GM21526 (cell line): ENCODE measurements around the gene CSF2RB.

Experiments
- ATAC-seq: cut with Tn5 transposase; IDR thresholded peaks from one replicate; pipeline ENCODE4 v1.9.1; 2021; ENCODE audit warnings: moderate library complexity; ENCODE audit not compliant: unreplicated experiment, low FRiP score

CSF2RB gene

DNA sequence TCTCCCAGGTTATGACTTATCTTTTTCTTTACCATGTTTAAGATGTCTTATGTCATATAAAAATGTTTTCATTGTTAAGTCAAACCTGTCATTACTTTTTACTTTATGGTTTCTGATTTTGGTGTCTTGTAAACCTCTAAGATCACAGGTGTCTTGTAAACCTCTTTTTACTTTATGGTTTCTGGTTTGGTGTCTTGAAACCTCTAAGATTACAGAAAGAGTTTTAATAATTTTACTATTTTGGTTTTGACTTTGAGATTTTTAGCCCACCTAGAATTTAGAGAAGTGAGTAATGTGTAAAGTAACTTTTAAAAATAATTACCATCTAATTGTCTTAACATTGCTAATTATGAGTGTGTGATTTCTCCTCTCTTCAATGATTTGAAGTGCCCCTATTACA is 2.6 kb downstream of the CSF2RB start:
- ATAC-seq, result no peak

DNA sequence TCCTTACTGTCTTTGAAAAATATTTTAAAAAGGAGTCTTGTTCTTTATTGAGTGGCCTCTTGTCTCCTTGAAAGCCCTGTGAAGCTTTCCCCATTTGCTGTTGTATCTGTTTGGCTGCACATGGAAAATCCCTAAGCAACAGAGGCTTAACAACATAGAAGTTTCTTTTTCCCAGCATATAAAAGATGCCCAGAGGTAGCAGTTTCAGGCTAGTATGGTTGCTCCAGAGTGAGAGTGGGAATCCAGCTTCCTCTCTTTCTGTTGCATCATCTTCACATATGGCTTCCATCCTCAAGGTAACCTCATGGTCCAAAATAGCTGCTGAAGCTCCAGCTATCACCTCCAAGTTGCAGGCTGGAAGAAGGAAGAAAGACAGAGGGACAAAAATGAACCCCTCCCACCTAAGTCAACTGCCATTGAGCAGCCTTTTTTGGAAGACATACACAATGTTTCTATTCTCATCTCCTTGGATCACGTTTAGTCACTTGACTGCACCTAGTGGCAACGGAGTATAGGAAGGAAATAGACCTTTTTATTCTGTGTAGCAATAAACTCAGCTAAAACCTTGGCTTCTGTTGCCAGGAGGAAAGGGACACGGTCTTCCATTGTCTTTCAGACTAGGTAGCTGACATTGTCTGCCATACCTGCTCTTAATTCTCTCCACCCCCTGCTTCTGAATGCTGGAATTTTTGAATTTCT is 5.3 kb downstream of the CSF2RB start:
- no peak for ATAC-seq

DNA sequence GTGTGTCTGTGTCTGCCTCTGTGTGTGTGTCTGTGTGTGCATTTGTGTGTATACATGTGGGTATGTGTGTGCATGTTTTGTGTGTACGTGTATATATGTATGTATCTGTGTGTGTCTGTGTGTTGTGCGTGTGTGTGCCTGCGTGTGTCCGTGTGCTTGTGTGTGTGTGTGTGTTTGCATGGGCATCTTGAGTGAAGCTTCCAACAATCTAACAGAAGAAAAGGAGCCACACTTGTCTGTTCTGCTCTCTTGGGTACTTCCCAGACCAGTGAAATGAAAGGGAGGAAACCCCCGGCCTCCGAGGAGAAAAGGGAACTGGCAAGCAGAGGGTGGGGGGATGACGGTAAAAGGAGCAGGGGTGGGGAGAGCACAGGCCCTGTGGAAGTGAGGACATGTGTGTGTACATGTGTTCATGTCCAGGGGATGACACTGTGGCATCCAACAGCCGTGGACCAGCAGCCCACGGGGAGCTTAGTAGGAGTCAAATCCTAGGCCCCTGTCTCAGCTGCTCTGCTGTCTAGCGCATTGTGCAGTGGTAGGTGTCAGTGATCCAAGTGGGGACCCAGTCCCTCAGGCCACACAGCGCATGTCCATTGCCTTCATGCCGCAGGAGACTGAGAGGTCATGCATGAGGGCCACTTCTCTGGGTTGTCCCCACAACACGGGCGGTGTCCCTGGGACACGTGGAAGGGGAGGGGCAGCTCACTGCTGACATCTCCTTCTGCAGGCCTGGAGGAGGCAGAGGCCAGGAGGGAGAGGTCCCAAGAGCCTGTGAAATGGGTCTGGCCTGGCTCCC is 8.1 kb downstream of the CSF2RB start:
- ATAC-seq, result no peak

DNA sequence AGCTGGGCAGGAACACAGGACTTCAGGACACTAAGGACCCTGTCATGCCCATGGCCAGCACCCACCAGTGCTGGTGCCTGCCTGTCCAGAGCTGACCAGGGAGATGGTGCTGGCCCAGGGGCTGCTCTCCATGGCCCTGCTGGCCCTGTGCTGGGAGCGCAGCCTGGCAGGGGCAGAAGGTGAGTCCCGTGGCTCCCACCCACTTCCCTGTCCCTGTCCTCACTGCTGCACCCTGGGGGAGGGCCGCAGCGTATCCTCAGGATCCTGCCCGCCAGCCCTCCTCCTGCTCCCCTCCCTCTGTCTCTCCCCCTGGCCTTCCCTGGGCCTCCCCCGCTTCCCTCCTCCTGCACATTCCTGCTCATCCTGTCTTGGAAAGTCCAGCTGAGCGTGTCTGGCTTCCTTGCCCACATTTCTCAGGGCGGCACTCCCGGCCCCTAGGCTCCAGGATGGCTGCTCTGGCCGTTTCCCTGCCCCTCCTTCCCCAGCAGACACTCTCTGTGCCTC is 8.7 kb downstream of the CSF2RB start:
- ATAC-seq, result no peak

DNA sequence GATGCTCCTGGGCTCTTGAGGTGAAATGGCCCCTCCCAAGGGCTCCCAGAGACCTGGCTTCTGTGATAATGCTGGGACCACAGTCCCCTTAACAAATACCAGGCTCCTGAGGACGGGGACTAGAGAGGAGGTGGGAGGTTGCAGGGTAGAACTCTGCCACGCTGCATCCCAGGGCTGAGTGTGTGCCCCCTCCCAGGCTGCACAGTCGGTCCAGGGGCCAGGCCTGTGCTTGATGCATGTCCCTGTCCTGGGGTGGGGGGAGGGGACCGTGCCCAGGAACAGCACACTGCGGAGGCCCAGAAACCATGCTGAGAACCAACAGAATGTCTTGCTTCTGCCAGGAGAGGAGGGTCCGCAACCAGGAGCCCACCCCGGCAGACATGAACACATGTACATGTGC is 9.3 kb downstream of the CSF2RB start:
- ATAC-seq, result no peak

DNA sequence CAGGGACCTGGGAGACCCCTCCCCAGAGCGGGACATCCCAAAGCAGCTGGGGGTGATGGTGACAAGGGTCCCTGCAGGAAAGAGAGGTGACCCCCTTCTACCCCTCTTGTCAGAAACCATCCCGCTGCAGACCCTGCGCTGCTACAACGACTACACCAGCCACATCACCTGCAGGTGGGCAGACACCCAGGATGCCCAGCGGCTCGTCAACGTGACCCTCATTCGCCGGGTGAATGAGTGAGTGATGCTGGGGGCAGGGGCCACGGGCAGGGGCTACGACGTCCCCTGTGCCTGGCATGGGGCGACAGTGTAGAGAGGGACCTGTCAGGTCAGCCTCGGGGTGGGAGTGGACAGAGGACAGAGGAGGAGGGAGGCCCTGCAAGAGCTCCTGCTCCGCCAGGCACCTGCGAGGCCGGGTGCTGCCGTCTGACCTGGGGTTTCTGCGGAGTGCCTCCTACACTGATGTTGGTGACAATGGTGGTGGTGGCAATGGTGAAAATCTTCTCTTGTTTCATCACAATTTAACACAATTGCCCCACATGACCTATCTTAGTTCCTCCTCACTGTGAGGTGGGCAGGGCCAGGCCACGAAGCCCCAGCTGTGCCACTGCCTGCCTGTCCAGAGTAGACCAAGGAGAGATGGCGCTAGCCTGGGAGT is 9.8 kb downstream of the CSF2RB start:
- ATAC-seq, result no peak

DNA sequence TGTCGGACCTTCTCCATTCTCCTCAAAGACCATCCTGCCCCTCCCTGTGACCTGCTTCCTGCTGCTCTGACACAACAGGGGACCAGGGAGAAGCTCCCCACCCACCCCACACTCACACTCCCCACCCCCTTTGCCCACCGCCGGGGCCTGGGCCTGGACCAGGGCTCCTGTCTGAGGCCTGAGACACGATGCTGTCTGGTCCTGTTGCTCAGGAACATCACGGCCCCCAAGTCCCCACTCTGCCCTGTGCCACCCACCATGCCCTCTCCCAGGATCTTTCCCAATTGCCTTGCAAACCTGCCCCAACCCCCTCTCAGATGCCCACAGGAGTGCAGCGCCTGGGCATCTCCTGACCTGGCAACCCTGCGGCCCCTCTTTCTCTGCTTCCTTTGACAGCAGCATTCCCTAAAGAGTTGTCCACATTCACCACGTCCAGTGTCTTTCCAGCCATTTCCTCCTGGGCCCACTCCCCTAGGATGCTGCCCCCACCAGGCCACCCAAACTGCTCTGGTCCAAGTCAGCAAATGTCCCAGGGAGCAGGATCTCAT is 10.8 kb downstream of the CSF2RB start:
- ATAC-seq, result no peak

DNA sequence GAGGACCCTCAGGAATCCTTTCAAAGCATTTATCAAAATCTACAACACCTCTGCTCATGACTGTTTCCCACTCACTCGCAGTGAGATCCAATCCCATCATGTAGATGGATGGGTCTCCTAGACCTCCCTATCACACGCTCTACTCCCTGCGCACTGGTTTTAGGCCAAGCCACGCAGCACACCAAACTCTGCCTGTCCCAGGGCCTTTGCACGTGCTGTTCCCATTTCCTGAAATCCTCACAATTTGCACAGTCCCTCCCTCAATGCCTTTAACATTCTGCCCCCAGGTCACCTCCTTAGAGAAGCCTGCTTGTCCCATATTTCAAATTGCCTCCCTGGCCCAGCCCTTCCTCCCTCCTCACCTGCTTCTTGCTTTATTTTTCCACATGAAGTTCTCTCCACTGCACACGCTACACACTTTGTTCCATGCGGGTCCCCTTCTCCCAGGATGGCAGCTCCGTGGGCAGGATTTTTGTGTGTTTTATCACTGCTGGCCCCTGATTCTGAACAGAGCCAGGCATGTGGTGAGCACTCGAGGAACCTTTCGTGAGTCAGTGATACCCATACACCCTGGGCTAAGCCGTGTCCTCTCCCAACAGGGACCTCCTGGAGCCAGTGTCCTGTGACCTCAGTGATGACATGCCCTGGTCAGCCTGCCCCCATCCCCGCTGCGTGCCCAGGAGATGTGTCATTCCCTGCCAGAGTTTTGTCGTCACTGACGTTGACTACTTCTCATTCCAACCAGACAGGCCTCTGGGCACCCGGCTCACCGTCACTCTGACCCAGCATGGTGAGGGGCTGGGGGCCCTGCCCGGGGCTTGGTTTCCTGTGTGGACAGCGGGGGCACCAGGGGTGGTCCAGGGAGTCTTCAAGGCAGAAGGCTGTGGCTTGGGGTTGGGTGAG is 12.2 kb downstream of the CSF2RB start:
- ATAC-seq, result no peak

DNA sequence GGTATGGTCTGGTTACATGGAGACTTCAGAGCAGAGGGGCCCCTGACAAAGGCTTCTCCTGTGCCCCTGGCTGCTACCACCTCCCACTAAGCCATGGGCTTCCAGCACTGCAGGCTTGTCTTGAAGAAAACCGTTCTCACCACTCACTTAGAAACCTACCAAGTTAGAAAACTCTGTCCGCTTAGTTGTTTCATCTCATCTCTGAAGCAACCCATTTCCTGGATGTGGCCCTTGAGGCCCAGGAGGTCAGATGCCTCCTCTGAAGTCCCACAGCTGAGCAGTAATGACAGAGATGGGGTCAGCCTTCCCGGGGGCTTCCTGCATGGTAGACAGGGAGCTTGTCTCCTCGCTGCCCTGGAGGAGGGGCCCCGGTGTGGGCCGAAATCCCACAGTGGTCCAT is 12.9 kb downstream of the CSF2RB start:
- no peak for ATAC-seq

DNA sequence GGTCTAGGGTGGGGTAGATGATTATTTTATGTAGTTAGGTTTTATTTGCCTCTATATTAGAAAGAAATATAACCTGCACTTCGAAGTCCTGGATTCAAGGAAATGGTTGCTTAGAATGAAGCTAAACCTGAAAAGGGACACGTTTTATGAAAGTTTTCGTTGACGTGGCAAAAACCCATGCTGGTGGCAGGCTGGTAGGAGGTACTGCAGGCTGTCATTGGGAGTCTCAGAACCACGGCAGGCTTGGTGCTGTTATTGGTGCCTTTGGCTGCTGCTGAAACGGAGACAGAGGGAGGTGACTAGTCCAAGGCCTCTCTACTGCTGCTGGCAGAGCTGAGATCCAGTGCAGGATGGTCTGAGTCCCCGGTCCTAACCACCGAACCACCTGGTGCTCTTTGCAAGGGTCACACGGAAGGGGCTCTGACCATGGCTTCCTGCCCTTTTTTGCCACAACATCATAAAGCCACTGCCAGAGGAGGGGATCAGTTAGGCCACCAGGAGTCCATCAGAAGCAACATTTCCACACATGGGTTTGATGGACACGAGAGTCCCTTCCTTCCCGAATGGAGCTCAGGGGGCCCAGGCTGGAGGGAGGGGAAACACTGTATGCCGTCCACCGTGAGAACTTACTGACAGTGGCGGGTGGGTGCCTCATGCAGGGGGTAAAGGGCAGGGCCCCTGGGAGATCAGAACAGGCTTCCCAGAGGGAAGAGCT is 13.4 kb downstream of the CSF2RB start:
- no peak for ATAC-seq

DNA sequence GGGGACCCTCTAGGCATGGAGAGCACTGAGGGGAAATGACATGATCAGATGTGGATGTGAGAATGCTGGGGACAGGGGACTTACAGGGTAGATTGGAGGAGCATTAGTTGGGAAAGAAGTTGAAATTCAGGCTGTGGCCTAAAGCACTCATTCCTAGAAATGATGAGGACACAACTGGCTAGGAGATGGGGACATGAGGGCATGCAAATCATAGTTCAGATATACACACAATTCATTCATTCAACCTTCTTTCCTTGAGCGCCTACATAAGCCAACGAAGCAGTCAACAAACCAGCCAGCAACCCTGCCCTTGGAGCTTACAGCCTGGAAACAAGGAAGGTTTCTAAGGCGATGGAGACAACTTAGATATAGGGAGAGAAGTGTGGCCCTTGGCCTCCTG is 14.2 kb downstream of the CSF2RB start:
- ATAC-seq, result no peak

DNA sequence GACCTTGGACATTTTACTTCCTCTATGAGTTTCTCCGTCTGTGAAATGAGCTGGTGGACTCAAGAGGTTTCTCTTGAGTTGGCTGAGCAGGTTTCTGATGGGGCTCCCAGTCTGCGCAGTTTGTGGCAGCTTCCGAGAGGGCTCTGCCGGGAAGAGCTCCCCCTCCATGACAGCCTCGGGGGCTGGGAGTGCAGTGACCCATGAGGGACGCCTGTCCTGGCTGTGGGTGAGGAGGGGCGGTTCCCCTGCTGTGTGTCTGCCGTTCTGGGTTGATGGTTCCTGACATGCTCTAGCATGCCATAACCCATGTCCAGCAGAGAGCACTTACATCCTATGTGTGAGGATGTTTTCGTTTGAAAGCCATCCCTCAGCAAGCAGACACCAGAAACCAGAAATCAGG is 14.8 kb downstream of the CSF2RB start:
- ATAC-seq, result no peak

DNA sequence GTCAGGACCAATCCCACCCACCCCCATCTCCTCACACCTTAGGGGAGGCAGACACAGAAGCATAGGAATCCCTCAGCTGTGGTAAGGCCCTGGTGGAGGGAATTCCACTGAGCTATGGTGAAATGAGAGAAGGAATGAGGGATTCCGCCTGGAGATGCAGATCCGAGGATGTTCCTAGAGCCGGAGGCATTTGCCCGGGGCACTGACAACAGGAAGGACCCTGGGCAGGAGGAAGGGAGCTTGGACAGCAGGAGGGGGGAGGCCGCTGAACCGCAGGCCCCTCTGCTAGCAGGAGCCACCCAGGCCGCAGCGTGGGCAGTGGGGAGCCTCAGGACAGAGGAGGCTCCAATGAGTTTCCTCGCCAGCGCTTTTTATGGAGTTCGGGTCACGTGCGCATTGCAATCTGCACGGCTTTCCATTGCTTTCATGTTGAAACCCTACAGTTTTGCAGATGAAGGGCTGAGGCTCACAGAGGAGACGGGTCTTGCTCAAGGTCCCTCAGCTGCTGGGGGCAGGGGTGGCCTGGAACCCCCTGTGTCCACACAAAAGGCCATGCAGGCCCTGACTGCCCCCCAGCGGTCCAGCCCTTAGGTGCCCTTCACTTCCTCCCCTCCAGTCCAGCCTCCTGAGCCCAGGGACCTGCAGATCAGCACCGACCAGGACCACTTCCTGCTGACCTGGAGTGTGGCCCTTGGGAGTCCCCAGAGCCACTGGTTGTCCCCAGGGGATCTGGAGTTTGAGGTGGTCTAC is 15.5 kb downstream of the CSF2RB start:
- ATAC-seq, result no peak

DNA sequence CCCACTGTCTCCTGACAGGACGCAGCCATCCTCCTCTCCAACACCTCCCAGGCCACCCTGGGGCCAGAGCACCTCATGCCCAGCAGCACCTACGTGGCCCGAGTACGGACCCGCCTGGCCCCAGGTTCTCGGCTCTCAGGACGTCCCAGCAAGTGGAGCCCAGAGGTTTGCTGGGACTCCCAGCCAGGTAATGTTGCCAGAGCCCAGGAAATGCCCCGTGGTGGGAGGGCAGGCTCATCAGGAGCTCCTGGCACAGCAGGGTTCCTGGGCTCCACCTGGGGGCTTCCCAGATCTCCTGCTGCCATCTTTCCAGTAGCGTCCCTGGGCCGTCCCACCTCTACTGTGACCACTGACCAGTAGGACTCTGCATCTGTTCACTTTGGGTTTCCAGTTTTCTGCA is 16.2 kb downstream of the CSF2RB start:
- ATAC-seq, result no peak

DNA sequence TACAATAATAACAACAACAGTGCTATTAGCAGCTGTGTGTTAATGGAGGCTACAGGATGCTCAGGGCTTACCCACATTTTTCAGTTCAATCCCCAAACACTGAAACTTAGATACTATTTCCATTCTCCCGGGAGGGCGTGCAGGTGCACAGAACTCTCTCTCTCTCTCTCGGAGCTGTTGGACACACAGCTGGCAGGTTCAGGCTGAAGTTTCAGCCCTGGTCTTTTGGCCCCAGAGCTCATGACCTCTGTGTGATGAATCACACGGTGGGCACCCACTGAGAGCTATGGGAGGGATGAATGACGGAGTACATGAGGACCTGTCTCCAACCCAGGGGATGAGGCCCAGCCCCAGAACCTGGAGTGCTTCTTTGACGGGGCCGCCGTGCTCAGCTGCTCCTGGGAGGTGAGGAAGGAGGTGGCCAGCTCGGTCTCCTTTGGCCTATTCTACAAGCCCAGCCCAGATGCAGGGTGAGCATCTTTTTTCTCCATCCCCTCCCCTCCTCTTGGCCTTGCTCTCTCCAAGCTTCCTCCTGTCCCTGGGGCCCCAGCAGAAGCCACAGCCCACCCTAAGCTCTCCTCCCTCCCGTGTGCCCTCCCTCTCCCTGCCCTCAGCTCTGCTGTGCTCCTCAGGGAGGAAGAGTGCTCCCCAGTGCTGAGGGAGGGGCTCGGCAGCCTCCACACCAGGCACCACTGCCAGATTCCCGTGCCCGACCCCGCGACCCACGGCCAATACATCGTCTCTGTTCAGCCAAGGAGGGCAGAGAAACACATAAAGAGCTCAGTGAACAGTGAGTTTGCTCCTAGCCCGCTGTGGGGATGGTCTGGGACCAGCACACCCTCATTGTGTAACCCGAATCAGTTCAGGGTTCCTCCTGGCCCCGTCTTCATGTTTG is 16.9 kb downstream of the CSF2RB start:
- ATAC-seq, result no peak

DNA sequence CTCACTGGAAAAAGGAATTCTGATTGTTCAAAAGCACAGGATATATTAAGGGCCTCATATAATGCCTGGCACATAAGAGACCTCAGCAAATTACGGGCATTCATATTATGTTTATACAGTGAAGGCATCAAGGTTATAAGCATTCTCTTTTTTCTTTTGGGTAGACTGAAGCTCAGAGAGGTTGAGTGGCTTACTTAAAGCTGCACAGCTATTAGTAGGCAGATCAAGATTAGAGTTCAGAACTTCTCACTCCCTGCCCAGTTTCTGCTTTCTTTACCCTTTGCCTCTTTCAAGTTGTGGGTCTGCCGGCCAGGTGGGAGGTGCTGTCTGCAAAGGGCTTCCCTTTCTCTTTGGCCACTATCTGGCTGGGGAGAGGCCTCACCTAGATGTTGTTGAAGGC is 18.0 kb downstream of the CSF2RB start:
- ATAC-seq, result no peak

DNA sequence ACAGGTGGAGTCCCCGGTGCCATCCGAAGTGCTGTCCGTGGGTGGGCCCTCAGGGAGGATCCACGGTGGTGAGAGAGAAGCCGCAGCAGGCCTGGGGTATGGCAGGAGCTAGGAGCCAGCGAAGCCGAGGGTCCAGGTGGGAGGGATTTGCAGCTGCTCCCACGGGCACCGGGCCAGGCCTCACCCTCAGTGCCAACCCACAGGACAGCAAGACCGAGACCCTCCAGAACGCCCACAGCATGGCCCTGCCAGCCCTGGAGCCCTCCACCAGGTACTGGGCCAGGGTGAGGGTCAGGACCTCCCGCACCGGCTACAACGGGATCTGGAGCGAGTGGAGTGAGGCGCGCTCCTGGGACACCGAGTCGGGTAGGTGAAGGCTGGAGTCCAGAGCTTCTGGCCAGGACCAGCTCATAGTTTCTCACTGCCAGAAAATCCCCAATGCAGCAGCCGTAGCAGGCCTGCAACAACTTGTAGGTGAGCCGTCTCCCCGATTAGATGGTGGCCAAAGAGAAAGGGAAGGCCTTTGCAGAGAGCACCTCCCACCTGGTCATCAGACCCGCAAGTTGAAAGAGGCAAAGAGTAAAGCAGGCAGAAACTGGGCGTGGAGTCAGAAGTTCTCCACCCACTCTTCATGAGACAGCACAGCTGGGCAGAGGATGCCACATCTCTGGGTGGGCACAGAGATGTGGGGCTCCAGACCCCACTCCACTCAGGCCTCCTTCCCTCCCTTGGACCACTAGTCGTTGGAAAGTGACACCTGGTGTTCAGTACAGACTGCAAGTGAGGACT is 20.4 kb downstream of the CSF2RB start:
- ATAC-seq, result no peak
